ENCODE measurements around the gene PVALEF.

PVALEF gene

GRCh38 chr17:81173052-81173761, 7.9 kb downstream of the PVALEF start:
- Histone ChIP-seq H3K36me3 (ENCODE audit: insufficient read depth, insufficient read length, low read length) (no peaks in the 10 kb centered on the region), H3K4me1 (ENCODE audit: insufficient read depth, insufficient read length) (peaks cover 1% of the 10 kb centered on the region), H3K9me3 (ENCODE audit: insufficient read depth, low read length) (no peaks in the 10 kb centered on the region), H3K27me3 (ENCODE audit: insufficient read depth, insufficient read length) (peaks cover 2% of the 10 kb centered on the region), H3K4me3 (ENCODE audit: insufficient read length, low read depth) (no peak overlapping the region), H3K9ac (ENCODE audit: insufficient read length, low read depth) (no peak overlapping the region)
- TF ChIP-seq ZNF274 (IDR thresholded peaks at IDR 0.05; ENCODE audit: low read depth, low read length) (no peak), SUZ12 (IDR thresholded peaks at IDR 0.05; ENCODE audit: extremely low read depth, insufficient read depth, insufficient read length) (no peak), YY1 (IDR thresholded peaks at IDR 0.05; ENCODE audit: insufficient read depth, insufficient read length) (no peak)
- no peak for DNase-seq (ENCODE audit: low read depth, low spot score)

- no peaks in the 10 kb centered on the region for H3K27me3 ChIP-seq (ENCODE audit: insufficient read depth, insufficient read length)
- no peaks in the 10 kb centered on the region for H3K9me3 ChIP-seq (ENCODE audit: insufficient read depth, low read length)
- H3K36me3 ChIP-seq (ENCODE audit: insufficient read depth, insufficient read length, low read length) = no peaks in the 10 kb centered on the region
- peaks cover under 1% of the 10 kb centered on the region for H3K4me1 ChIP-seq (ENCODE audit: insufficient read depth, insufficient read length)
- H3K9ac ChIP-seq (ENCODE audit: insufficient read length, low read depth) = no peak overlapping the region
- DNase-seq (ENCODE audit: low read depth, low spot score) = no peak
- H3K4me3 ChIP-seq (ENCODE audit: insufficient read length, low read depth) = no peak overlapping the region
- TF ChIP-seq YY1 (IDR thresholded peaks at IDR 0.05; ENCODE audit: insufficient read depth, insufficient read length) = no peak
- no peak for TF ChIP-seq SUZ12 (IDR thresholded peaks at IDR 0.05; ENCODE audit: extremely low read depth, insufficient read depth, insufficient read length)
- no peak for TF ChIP-seq ZNF274 (IDR thresholded peaks at IDR 0.05; ENCODE audit: low read depth, low read length)
Measured at GRCh38 chr17:81173762-81174155, 8.5 kb downstream of the PVALEF start.

- Histone ChIP-seq H3K27me3 (ENCODE audit: insufficient read depth, insufficient read length) (no peaks in the 10 kb centered on the region), H3K9me3 (ENCODE audit: insufficient read depth, low read length) (no peaks in the 10 kb centered on the region), H3K9ac (ENCODE audit: insufficient read length, low read depth) (no peak overlapping the region), H3K4me3 (ENCODE audit: insufficient read length, low read depth) (no peak overlapping the region), H3K4me1 (ENCODE audit: insufficient read depth, insufficient read length) (peaks cover 4% of the 10 kb centered on the region), H3K36me3 (ENCODE audit: insufficient read depth, insufficient read length, low read length) (no peaks in the 10 kb centered on the region)
- DNase-seq (ENCODE audit: low read depth, low spot score) = no peak
- TF ChIP-seq YY1 (IDR thresholded peaks at IDR 0.05; ENCODE audit: insufficient read depth, insufficient read length) (no peak), SUZ12 (IDR thresholded peaks at IDR 0.05; ENCODE audit: extremely low read depth, insufficient read depth, insufficient read length) (no peak), ZNF274 (IDR thresholded peaks at IDR 0.05; ENCODE audit: low read depth, low read length) (no peak)
Measured at GRCh38 chr17:81176666-81177065, 11.4 kb downstream of the PVALEF start.

GRCh38 chr17:81178136-81179091, 13.1 kb downstream of the PVALEF start:
- Histone ChIP-seq H3K9me3 (ENCODE audit: insufficient read depth, low read length) (peaks cover under 1% of the 10 kb centered on the region; the same call in 1 of the 2 replicates), H3K4me3 (ENCODE audit: insufficient read length, low read depth) (no peak overlapping the region), H3K9ac (ENCODE audit: insufficient read length, low read depth) (no peak overlapping the region), H3K4me1 (ENCODE audit: insufficient read depth, insufficient read length) (peaks cover 4% of the 10 kb centered on the region), H3K36me3 (ENCODE audit: insufficient read depth, insufficient read length, low read length) (no peaks in the 10 kb centered on the region), H3K27me3 (ENCODE audit: insufficient read depth, insufficient read length) (no peaks in the 10 kb centered on the region)
- TF ChIP-seq SUZ12 (IDR thresholded peaks at IDR 0.05; ENCODE audit: extremely low read depth, insufficient read depth, insufficient read length) (no peak), YY1 (IDR thresholded peaks at IDR 0.05; ENCODE audit: insufficient read depth, insufficient read length) (no peak), ZNF274 (IDR thresholded peaks at IDR 0.05; ENCODE audit: low read depth, low read length) (no peak)
- DNase-seq (ENCODE audit: low read depth, low spot score) = no peak

- no peak overlapping the region for H3K9ac ChIP-seq (ENCODE audit: insufficient read length, low read depth)
- H3K4me3 ChIP-seq (ENCODE audit: insufficient read length, low read depth) = no peak overlapping the region
- TF ChIP-seq SUZ12 (IDR thresholded peaks at IDR 0.05; ENCODE audit: extremely low read depth, insufficient read depth, insufficient read length) (no peak), ZNF274 (IDR thresholded peaks at IDR 0.05; ENCODE audit: low read depth, low read length) (no peak), YY1 (IDR thresholded peaks at IDR 0.05; ENCODE audit: insufficient read depth, insufficient read length) (no peak)
- no peaks in the 10 kb centered on the region for H3K36me3 ChIP-seq (ENCODE audit: insufficient read depth, insufficient read length, low read length)
- no peak for DNase-seq (ENCODE audit: low read depth, low spot score)
- H3K27me3 ChIP-seq (ENCODE audit: insufficient read depth, insufficient read length) = no peaks in the 10 kb centered on the region
- peaks cover 4% of the 10 kb centered on the region for H3K4me1 ChIP-seq (ENCODE audit: insufficient read depth, insufficient read length)
- H3K9me3 ChIP-seq (ENCODE audit: insufficient read depth, low read length) = peaks cover 7% of the 10 kb centered on the region; the same call in 1 of the 2 replicates
Measured at GRCh38 chr17:81179220-81179619, 13.9 kb downstream of the PVALEF start.

GRCh38 chr17:81179861-81180260, 14.6 kb downstream of the PVALEF start:
- DNase-seq (ENCODE audit: low read depth, low spot score) = no peak
- H3K9me3 ChIP-seq (ENCODE audit: insufficient read depth, low read length) = peaks cover 7% of the 10 kb centered on the region; the same call in 1 of the 2 replicates
- peaks cover 7% of the 10 kb centered on the region for H3K4me1 ChIP-seq (ENCODE audit: insufficient read depth, insufficient read length)
- H3K4me3 ChIP-seq (ENCODE audit: insufficient read length, low read depth) = no peak overlapping the region
- no peaks in the 10 kb centered on the region for H3K36me3 ChIP-seq (ENCODE audit: insufficient read depth, insufficient read length, low read length)
- H3K9ac ChIP-seq (ENCODE audit: insufficient read length, low read depth) = no peak overlapping the region
- TF ChIP-seq YY1 (IDR thresholded peaks at IDR 0.05; ENCODE audit: insufficient read depth, insufficient read length) (no peak), ZNF274 (IDR thresholded peaks at IDR 0.05; ENCODE audit: low read depth, low read length) (no peak), SUZ12 (IDR thresholded peaks at IDR 0.05; ENCODE audit: extremely low read depth, insufficient read depth, insufficient read length) (no peak)
- H3K27me3 ChIP-seq (ENCODE audit: insufficient read depth, insufficient read length) = no peaks in the 10 kb centered on the region

All from NT2/D1 (cell line).